ENCODE measurements around the gene SLC16A4. TPM values are rescaled to one million over a fixed set of nuclear protein-coding genes. Genes with fewer than 3 reads are reported as not detected.

The SLC16A4 gene
- total RNA-seq, 1 experiment from 2014 or later = 0.28 TPM

GRCh38 chr1:110370827-110371226 is 20.0 kb downstream of the SLC16A4 start (continued):
- TF ChIP-seq AFF4 (CRISPR knock-in tag; IDR thresholded peaks at IDR 0.05; ENCODE audit: borderline replicate concordance) (no peak), SMAD3 (CRISPR knock-in tag; IDR thresholded peaks at IDR 0.05; ENCODE audit: borderline replicate concordance) (no peak), E2F4 (CRISPR knock-in tag; IDR thresholded peaks at IDR 0.05; ENCODE audit: borderline replicate concordance, low read depth) (no peak), KAT7 (CRISPR knock-in tag; IDR thresholded peaks at IDR 0.05; ENCODE audit: borderline replicate concordance) (no peak), ZNF425 (CRISPR knock-in tag; conservative IDR thresholded peaks at IDR 0.05) (no peak)

GRCh38 chr1:110364221-110364620 is 26.6 kb downstream of the SLC16A4 start:
- Mint-ChIP-seq H3K4me3 (no peak overlapping the region), H3K4me1 (no peaks in the 10 kb centered on the region), H3K27ac (no peak overlapping the region), H3K36me3 (peaks cover 29% of the 10 kb centered on the region), H3K9me3 (no peaks in the 10 kb centered on the region), H3K27me3 (ENCODE audit: low read depth) (no peaks in the 10 kb centered on the region)
- DNase-seq (ENCODE audit: low spot score) = no peak
- no peak for ATAC-seq
- ChIA-PET POLR2A (no interaction called here), CTCF (interaction anchor here (1.3 kb wide), 1 partner anchor 17 kb away, joined by 3 read pairs; no protein-coding TSS in a partner anchor)
- TF ChIP-seq CREM (CRISPR knock-in tag; IDR thresholded peaks at IDR 0.05) = no peak
- no peak for TF ChIP-seq CDX4 (CRISPR knock-in tag; IDR thresholded peaks at IDR 0.05; ENCODE audit: borderline replicate concordance)
- no peak for TF ChIP-seq IRF2 (CRISPR knock-in tag; IDR thresholded peaks at IDR 0.05; ENCODE audit: borderline replicate concordance, low read depth)
- TF ChIP-seq ATF1 (CRISPR knock-in tag; IDR thresholded peaks at IDR 0.05) = no peak
- TF ChIP-seq KAT7 (CRISPR knock-in tag; IDR thresholded peaks at IDR 0.05; ENCODE audit: borderline replicate concordance) = no peak
- TF ChIP-seq CBFB (CRISPR knock-in tag; IDR thresholded peaks at IDR 0.05; ENCODE audit: low read depth) = no peak
- no peak for TF ChIP-seq NR3C1 (CRISPR knock-in tag; conservative IDR thresholded peaks at IDR 0.05; ENCODE audit: low read depth)
- no peak for TF ChIP-seq MAX (CRISPR knock-in tag; IDR thresholded peaks at IDR 0.05)
- TF ChIP-seq JAZF1 (CRISPR knock-in tag; IDR thresholded peaks at IDR 0.05) = no peak
- TF ChIP-seq TEAD1 (CRISPR knock-in tag; IDR thresholded peaks at IDR 0.05) = no peak
- TF ChIP-seq OVOL2 (CRISPR knock-in tag; IDR thresholded peaks at IDR 0.05; ENCODE audit: borderline replicate concordance) = no peak
- no peak for TF ChIP-seq E2F5 (CRISPR knock-in tag; IDR thresholded peaks at IDR 0.05)
- TF ChIP-seq ZNF121 (CRISPR knock-in tag; IDR thresholded peaks at IDR 0.05) = no peak
